ENCODE results near the gene MYLK4.

GRCh38 chr6:2730353-2731107, 20.2 kb downstream of the MYLK4 start:
- no peak for TF ChIP-seq CTCF (conservative IDR thresholded peaks at IDR 0.05 in 1 of 2, IDR thresholded peaks at IDR 0.05 in 1 of 2; ENCODE audit: low read depth in 1 of 2, low read length in 2 of 2)
- no peak for TF ChIP-seq EZH2 (IDR thresholded peaks at IDR 0.05; ENCODE audit: low read length, missing control alignments)
